T-helper 2 cell treated with Interferon-gamma antibody and Interleukin-4, amounts not matched to agents 5 μg/mL and 100 μg/mL, for 36 hours (primary cell): ENCODE results near the gene FZR1.
A peak's percentile ranks its signal among the peaks of the same experiment; 100 is the strongest.
"Not testable (repeated sequence)": the region's sequence is repeated elsewhere in the genome, so short reads cannot be mapped to it uniquely, and the experiment has no call there.

ENCODE experiments used
- DNase-seq: peaks from one replicate; pipeline ENCODE4 v3.0.0; 2021; ENCODE audit warnings: low spot score
- H3K27ac Mint-ChIP-seq: one replicate; pipeline ENCODE4 v1.8.0; 2021; ENCODE audit warnings: mild to moderate bottlenecking, mixed read lengths
- H3K27me3 Mint-ChIP-seq: one replicate; pipeline ENCODE4 v1.8.0; 2021; ENCODE audit warnings: low read depth, mixed read lengths
- H3K36me3 Mint-ChIP-seq: one replicate; pipeline ENCODE4 v1.8.0; 2021; ENCODE audit warnings: low read depth, mixed read lengths
- H3K4me1 Mint-ChIP-seq: one replicate; pipeline ENCODE4 v1.8.0; 2021; ENCODE audit warnings: low read depth, mixed read lengths
- H3K4me3 Mint-ChIP-seq: one replicate; pipeline ENCODE4 v1.8.0; 2022; ENCODE audit warnings: mild to moderate bottlenecking, moderate library complexity, mixed read lengths
- H3K9me3 Mint-ChIP-seq: one replicate; pipeline ENCODE4 v1.8.0; 2021; ENCODE audit warnings: mixed read lengths

Gene FZR1

DNA sequence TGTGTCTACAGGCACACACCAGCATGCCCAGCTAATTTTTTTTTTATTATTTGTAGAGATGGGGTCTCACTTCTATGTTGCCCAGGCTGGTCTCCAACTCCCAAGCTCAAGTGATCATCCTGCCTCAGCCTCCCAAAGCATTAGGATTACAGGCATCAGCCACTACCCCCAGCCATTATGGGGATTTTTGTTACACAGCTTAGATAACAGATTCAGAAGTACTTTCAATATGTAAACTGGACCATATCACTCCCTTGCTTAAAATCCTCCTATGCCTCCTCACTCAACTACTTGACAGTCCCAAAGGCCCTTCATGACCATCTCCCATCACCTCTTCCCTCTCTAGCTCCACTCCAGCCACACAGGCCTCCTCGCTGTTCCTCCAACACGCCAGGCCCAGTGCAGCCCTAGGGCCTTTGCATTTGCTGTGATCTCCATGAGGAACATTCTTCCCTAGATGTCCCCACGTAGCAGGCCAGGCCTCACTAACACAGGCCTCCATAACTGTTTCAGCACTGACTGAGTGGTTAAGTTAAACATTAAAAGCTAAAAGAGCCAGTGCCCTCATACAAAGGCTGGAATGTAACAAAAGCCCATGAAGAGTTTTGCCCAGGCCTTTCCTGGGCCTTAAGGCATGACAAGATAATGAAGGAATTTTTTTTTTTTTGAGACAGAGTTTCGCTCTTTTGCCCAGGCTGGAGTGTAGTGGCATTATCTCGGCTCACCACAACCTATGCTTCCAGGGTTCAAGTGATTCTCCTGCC is 8.2 kb upstream of the FZR1 start:
- H3K4me1 Mint-ChIP-seq, result peaks cover 18% of the 10 kb centered on the region

DNA sequence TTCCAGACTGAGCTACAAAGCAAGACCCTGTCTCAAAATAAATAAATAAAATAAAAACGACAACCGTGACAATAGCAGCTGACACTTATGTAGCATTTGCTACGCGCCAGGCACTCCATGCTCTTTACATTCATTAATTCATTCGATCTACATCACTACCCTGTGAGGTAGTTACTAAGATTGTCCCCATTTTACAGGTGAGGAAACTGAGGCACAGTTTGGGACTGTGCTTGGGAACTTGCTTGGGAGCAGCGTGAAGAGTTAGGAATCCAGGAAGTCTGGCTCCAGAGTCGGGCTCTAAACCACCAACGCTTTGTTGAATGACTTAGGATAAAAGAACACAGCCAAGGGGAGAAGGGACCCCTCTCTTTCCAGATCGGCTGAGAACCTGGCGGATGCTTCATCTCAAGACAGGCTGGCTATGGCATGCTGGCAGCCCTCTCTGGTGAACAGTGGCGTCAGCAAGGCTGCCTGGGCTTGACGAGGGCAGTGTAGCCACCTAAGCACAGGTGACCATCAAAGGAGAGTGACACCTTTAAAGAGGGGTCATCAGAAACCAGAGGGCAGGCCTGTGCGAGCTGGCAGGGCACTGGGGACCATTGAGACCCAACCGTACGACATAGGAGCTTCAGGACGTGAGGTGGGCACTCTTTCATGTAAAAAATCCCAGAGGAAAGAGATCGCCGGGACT is 6.2 kb upstream of the FZR1 start:
- peaks cover 17% of the 10 kb centered on the region for H3K4me1 Mint-ChIP-seq
- no peaks in the 10 kb centered on the region for H3K9me3 Mint-ChIP-seq
- DNase-seq, result no peak
- H3K4me3 Mint-ChIP-seq, result peak overlapping the region; percentile 91
- peaks cover 29% of the 10 kb centered on the region for H3K36me3 Mint-ChIP-seq
- H3K27me3 Mint-ChIP-seq, result no peaks in the 10 kb centered on the region
- H3K27ac Mint-ChIP-seq, result peak overlapping the region; percentile 95

More for the DNA sequence above, 8.2 kb upstream of the FZR1 start:
- DNase-seq, result no peak
- no peaks in the 10 kb centered on the region for H3K27me3 Mint-ChIP-seq
- H3K27ac Mint-ChIP-seq, result no peak overlapping the region
- peaks cover 37% of the 10 kb centered on the region for H3K36me3 Mint-ChIP-seq
- H3K9me3 Mint-ChIP-seq, result no peaks in the 10 kb centered on the region
- no peak overlapping the region for H3K4me3 Mint-ChIP-seq

DNA sequence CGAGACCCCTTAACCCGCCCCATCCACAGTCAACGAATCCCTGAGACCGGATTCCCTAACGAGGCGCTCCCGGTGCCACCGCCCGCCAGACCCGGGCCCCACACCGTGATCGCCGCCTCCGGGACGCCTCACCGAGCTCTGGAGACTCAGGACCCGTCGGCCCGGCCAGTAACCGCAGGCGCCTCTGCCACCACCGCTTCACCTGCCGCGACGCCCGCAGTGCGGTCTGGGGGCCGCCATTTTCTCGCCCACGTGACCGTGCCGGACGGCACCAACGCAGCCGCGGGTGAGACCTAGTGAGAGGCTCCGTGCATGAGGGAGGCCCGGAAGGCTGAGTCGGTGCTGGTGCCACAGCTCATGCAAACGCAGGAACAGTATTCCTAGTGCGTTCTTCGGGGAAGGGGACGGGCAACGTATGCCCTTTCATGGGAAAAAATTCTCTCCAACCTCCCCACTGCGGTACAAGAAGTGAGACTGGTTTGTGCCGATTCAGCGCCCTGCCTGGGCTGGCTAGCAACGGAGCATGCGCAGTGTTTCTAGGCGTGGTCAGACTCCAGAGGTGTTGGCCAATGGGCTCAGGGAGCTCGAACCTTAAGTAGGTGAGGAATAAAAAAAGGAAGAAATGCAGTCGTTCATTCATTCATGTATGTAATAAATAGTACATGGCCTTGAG is 5.5 kb upstream of the FZR1 start, which contains the start of gene DOHH:
TSS of gene DOHH (minus strand) at position 246 of the 673 bp plus-strand sequence. CDS start 3,860 bp downstream, outside the sequence.
- H3K4me1 Mint-ChIP-seq, result peaks cover 18% of the 10 kb centered on the region
- peak; percentile 93 for DNase-seq
- H3K36me3 Mint-ChIP-seq, result peaks cover 24% of the 10 kb centered on the region
- no peaks in the 10 kb centered on the region for H3K9me3 Mint-ChIP-seq
- peak within 1 kb of the TSS; percentile 95 for H3K27ac Mint-ChIP-seq
- no peaks in the 10 kb centered on the region for H3K27me3 Mint-ChIP-seq
- peak within 1 kb of the TSS; percentile 91 for H3K4me3 Mint-ChIP-seq

DNA sequence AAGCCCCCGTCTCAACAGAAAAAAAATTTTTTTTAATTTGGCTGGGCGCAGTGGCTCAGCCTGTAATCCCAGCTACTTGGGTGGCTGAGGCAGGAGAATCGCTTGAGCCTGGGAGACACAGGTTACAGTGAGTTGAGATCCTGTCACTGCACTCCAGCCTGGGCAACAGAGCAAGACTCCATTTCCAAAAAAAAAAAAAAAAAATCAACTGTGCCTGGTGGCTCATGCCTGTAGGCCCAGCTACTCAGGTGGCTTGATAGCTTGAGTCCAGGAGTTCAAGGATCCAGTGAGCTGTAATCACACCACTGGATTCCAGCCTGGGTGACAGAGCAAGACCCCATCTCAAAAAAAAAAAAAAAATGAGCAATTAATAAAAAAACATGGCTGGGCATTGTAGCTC is 4.3 kb upstream of the FZR1 start:
- H3K27me3 Mint-ChIP-seq, result no peaks in the 10 kb centered on the region
- peaks cover 22% of the 10 kb centered on the region for H3K4me1 Mint-ChIP-seq

DNA sequence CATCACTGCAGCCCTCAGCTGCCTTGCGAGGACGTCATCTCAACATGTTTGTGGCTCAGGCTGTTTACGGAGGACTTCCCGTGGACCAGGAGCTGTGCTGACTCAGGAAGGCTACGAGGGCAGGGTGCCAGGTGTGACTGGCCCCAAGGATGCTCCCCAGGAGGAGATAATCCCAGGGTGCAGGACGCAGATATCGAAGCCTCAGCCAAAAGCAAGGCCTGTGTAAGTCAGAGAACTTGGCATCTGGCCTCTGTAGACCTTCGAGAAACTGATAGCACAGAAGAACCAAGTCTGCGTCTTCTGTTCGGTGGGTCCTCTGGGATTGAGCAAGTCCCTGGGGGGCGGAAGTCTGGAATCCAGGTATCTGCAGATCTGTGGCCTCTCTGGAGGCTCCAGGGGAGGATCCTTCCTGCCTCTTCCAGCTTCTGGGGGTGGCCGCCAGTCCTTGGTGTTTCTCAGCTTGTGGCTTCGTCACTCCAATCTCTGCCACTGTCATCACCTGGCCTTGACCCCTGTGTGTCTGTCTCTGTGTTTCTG is 3.0 kb upstream of the FZR1 start:
- H3K9me3 Mint-ChIP-seq, result no peaks in the 10 kb centered on the region
- DNase-seq, result no peak
- peaks cover 15% of the 10 kb centered on the region for H3K36me3 Mint-ChIP-seq
- H3K4me3 Mint-ChIP-seq, result no peak overlapping the region
- peak overlapping the region; percentile 31 for H3K27ac Mint-ChIP-seq
- no peaks in the 10 kb centered on the region for H3K27me3 Mint-ChIP-seq
- peaks cover 29% of the 10 kb centered on the region for H3K4me1 Mint-ChIP-seq

More for the DNA sequence above, 4.3 kb upstream of the FZR1 start:
- H3K9me3 Mint-ChIP-seq, result no peaks in the 10 kb centered on the region
- H3K4me3 Mint-ChIP-seq, result no peak overlapping the region
- peaks cover 17% of the 10 kb centered on the region for H3K36me3 Mint-ChIP-seq
- DNase-seq, result no peak
- H3K27ac Mint-ChIP-seq, result no peak overlapping the region

DNA sequence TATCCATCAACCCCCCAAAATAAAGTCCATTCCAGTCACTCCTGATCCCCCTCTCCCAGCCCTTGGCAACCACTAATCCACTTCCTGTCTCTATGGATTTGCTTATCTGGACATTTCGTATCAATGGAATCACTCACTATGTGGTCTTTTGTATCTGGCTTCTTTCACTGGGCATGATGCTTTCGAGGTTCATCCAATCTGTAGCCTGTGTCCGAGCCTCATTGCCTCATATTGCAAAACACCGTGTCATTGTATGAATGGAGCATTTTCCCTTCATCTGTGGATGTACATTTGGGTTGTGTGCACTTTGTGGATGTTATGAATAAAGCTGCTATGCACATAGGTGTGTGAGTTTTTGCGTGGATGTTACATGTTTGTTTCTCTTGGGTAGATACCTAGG is 1.4 kb upstream of the FZR1 start:
- no peaks in the 10 kb centered on the region for H3K9me3 Mint-ChIP-seq
- H3K4me3 Mint-ChIP-seq, result peak overlapping the region; percentile 53
- H3K4me1 Mint-ChIP-seq, result peaks cover 34% of the 10 kb centered on the region
- H3K27me3 Mint-ChIP-seq, result no peaks in the 10 kb centered on the region
- peaks cover 25% of the 10 kb centered on the region for H3K36me3 Mint-ChIP-seq
- peak overlapping the region; percentile 58 for H3K27ac Mint-ChIP-seq
- DNase-seq, result no peak

DNA sequence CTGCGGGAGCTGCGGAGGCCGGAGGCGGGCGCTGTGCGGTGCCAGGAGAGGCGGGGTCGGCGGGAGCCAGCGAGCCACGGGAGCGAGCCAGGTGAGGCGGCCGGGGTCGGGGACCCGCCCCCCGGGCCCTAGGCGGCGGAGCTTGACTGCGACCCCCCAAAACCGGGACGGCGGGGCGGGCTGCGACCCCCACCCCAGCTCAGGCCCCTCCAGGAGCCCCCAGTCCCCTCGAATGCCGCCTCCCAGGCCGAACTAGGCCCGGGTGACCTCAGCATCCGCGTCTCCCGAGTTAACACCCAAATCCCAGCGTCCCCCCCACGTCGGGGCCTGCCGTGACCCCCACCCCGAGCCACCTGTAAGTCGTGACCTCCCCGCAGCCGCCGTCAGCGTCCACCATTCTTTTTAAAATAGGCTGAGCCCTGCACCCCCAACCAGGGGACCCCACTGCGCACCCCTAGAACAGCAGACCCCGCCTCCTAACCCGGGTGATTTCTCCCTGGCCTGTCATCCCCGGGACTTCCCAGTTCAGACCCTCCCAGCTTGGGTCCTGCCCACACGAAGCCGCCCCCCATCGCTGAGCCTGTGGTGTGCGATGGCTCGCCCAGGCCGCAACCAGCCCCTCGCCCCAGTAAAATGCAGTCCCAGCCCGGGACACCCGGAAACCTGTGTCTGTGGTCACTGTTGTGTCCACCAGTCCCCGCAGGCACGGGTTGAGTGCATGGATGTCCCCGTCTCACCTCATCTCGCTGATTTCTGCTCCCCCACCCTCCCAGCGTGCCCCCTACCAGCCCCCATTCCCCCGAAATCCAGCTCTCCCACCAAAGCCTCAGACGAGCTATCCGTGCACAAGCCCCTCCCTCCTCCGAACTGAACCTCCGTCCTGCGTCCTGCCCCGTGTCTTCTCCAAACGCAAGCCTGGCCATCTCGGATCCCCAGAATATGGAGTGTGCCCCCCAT is 551 bp downstream of the FZR1 start:
- no peaks in the 10 kb centered on the region for H3K9me3 Mint-ChIP-seq
- peaks cover 27% of the 10 kb centered on the region for H3K4me1 Mint-ChIP-seq

DNA sequence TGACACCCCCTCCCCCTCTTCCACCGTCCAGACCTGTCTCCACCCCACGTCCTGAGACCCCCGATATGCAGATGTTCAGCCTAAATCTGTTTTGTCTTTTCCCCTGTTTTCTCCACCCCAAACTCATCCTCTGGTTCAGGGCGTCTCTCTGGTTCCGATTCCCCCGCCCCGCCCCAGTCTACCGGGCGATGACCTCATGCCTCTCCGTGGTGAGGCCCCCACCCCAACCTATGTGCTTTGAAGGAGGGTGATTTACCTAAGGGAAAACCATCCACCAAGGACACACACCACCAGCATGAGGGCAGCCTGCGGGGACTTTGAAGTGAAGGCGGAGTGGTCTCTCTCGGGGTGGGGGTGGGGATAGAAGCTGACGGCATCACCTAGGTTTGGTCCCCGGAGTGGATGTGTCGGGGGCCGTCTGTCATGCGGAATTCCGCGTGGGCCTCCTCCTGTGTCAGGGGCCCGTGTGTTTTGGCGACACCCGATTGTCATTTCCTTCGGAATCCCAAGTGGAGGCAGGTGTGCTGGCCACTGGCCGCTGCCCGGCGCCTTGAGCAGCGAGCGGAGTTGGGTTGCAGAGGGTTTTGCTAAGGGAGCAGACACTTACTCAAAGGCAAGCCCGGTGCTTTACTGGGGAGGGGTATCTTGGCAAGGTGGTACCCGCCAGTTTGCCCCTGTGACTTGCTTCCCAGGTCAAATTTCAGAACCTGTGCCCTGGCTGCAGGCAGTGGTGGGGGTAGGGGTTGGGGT is 1.4 kb downstream of the FZR1 start:
- H3K36me3 Mint-ChIP-seq, result peaks cover 28% of the 10 kb centered on the region
- no peaks in the 10 kb centered on the region for H3K9me3 Mint-ChIP-seq
- H3K27ac Mint-ChIP-seq, result peak overlapping the region; percentile 94
- peaks cover 27% of the 10 kb centered on the region for H3K4me1 Mint-ChIP-seq
- no peak for DNase-seq
- H3K27me3 Mint-ChIP-seq, result no peaks in the 10 kb centered on the region
- peak overlapping the region; percentile 95 for H3K4me3 Mint-ChIP-seq

More for the DNA sequence above, 551 bp downstream of the FZR1 start:
- Mint-ChIP-seq H3K4me3 (peak overlapping the region; percentile 95), H3K27ac (peak overlapping the region; percentile 94), H3K27me3 (no peaks in the 10 kb centered on the region), H3K36me3 (peaks cover 28% of the 10 kb centered on the region)
- DNase-seq, result peak; percentile 21

DNA sequence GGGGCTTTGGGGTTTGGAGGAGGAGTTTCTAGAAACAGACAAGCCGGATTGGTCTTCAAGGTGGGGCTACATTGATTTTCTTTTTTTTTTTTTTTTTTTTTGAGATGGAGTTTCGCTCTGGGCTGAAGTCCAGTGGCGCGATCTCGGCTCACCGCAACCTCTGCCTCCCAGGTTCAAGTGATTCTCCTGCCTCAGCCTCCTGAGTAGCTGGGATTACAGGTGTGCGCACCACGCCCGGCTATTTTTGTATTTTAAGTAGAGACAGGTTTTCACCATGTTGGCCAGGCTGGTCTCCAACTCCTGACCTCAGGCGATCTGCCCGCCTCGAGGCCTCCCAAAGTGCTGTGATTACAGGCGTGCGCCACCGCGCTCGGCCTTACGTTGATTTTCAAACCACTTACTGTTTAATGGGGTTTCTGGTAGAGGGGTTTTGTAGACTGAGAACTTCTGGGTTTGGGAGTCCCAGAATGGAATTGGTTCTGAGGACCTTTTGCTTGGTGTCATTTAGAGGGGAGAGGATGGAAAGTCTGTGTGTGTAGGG is 2.1 kb downstream of the FZR1 start:
- peaks cover 27% of the 10 kb centered on the region for H3K4me1 Mint-ChIP-seq
- not testable (repeated sequence) for H3K27me3 Mint-ChIP-seq, DNase-seq, H3K9me3 Mint-ChIP-seq
- peak overlapping the region; percentile 13 for H3K27ac Mint-ChIP-seq
- peak overlapping the region; percentile 51 for H3K4me3 Mint-ChIP-seq
- peaks cover 28% of the 10 kb centered on the region for H3K36me3 Mint-ChIP-seq

DNA sequence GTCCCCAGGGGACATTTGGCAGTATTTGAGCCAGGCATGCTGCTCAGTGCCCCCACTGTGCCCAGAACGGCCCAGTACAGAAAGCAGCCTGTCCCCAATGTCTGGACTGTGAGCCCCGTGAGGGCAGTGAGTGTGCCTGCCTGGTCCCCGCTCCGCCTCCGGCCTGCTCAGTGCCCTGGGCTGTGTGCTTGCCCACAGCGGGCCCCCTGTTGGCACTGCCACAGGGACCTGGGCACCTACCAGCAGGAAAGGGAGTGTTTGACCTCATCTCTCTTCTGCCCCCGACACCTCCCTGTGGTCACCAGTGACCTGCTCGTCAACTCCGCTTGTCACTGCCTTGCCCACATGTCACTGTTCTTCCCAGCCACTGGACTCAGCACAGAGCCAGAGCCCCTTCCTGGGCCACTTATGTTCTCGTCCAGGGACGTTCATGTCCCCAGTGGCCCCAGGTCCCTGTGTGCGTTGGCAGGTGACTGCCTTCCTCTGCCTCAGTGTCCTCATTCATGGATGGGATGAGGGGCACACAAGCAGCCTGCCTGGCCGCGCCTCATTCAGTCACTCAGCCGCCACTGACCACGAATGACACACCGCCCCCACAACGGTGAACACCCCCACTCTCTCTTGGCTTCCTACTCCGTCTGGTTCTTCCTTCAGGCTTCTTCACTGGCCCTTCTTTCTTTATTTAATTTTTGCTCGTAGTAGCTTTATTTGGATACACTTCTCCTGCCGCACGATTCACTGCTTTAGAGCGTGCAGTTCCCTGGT is 2.8 kb downstream of the FZR1 start:
- H3K4me1 Mint-ChIP-seq, result peaks cover 27% of the 10 kb centered on the region
- H3K27ac Mint-ChIP-seq, result peak overlapping the region; percentile 68
- no peaks in the 10 kb centered on the region for H3K27me3 Mint-ChIP-seq
- peaks cover 28% of the 10 kb centered on the region for H3K36me3 Mint-ChIP-seq
- H3K9me3 Mint-ChIP-seq, result no peaks in the 10 kb centered on the region
- no peak for DNase-seq
- peak overlapping the region; percentile 51 for H3K4me3 Mint-ChIP-seq

DNA sequence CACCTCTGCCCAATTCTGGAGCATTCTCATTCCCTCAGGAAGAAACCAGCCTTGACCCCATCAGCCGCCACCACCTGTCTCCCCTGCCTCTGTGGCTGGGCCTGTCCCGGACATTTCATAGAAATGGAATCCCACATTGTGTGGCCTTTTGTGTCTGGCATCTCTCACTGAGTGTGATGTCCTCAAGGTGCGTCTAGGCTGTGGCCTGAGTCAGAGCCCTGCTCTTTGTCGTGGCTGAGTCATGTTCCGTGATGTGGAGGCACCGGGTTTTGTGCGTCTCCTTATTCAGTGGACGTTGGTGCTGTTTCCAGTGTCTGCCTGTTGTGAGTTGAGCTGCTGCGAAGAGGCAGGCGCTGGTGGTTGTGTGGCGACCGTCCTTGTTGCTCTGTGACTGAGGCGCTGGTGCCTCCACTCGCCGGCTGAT is 3.5 kb downstream of the FZR1 start:
- peaks cover 25% of the 10 kb centered on the region for H3K4me1 Mint-ChIP-seq
- no peaks in the 10 kb centered on the region for H3K27me3 Mint-ChIP-seq
- no peaks in the 10 kb centered on the region for H3K9me3 Mint-ChIP-seq
- peak overlapping the region; percentile 51 for H3K4me3 Mint-ChIP-seq
- DNase-seq, result peak; percentile 35
- H3K36me3 Mint-ChIP-seq, result peaks cover 28% of the 10 kb centered on the region
- peak overlapping the region; percentile 68 for H3K27ac Mint-ChIP-seq

DNA sequence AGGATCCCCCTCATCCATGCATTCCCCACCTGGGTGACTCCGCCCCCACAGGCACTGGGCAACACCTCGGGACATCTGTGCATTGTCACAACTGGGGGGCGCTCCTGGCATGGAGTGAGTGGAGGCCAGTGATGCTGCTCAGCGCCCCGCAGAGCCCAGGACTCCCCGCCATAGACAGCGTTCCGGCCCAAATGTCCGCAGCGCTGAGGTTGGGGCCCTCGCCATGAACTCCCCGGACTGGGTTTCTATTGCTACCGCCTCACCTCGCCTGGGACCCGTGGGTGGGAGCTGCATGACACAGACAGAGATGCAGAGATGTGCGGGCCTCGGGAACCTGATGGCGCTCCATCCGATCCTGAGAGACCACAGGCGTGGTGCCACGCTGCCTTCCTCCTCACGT is 4.6 kb downstream of the FZR1 start:
- peaks cover 18% of the 10 kb centered on the region for H3K4me1 Mint-ChIP-seq
- DNase-seq, result no peak
- peaks cover 28% of the 10 kb centered on the region for H3K36me3 Mint-ChIP-seq
- no peaks in the 10 kb centered on the region for H3K9me3 Mint-ChIP-seq
- no peak overlapping the region for H3K27ac Mint-ChIP-seq
- H3K27me3 Mint-ChIP-seq, result no peaks in the 10 kb centered on the region
- no peak overlapping the region for H3K4me3 Mint-ChIP-seq
